Astrocyte (in vitro differentiated cells and primary cell): ENCODE results near the gene RGL2.

Source experiments
- EZH2 ChIP-seq: IDR thresholded peaks from 2 replicates; pipeline ENCODE4 v1.6.1; 2012; ENCODE audit warnings: mild to moderate bottlenecking, low read length, inconsistent platforms; ENCODE audit not compliant: insufficient read depth
- TF ChIP-seq, protein P1 (sequence below): IDR thresholded peaks from 2 replicates; pipeline ENCODE4 v1.5.1; 2011; ENCODE audit warnings: low read depth, mild to moderate bottlenecking, inconsistent platforms, low read length, moderate library complexity; ENCODE audit not compliant: insufficient read depth

DNA sequence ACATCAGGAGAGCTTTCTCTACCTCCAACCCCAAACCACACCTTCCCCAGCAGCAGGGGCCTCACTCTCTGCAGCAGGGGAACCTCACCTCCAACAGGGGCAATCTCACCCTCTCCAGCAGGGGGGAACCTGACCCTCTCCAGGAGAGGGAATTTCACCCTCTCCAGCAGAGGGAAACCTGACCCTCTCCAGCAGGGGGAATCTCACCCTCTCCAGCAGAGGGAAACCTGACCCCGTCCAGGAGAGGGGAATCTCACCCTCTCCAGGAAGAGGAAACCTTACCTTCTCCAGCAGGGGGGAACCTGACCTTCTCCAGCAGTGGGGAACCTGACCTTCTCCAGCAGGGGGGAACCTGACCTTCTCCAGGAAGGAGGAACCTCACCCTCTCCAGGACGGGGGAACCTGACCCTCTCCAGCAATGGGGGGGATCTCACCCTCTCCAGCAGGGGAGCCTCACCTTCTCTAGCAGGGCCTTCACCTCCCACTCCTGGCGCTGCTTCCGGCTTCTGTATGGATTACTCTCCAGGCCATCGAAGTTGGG is 18.7 kb downstream of the RGL2 start:
- TF ChIP-seq, protein P1, sequence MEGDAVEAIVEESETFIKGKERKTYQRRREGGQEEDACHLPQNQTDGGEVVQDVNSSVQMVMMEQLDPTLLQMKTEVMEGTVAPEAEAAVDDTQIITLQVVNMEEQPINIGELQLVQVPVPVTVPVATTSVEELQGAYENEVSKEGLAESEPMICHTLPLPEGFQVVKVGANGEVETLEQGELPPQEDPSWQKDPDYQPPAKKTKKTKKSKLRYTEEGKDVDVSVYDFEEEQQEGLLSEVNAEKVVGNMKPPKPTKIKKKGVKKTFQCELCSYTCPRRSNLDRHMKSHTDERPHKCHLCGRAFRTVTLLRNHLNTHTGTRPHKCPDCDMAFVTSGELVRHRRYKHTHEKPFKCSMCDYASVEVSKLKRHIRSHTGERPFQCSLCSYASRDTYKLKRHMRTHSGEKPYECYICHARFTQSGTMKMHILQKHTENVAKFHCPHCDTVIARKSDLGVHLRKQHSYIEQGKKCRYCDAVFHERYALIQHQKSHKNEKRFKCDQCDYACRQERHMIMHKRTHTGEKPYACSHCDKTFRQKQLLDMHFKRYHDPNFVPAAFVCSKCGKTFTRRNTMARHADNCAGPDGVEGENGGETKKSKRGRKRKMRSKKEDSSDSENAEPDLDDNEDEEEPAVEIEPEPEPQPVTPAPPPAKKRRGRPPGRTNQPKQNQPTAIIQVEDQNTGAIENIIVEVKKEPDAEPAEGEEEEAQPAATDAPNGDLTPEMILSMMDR = peak; percentile 66
- TF ChIP-seq EZH2 = no peak
